GM21526 (cell line): ENCODE measurements around the gene BRD7.

Source experiments
- ATAC-seq: cut with Tn5 transposase; IDR thresholded peaks from one replicate; pipeline ENCODE4 v1.9.1; 2021; ENCODE audit warnings: moderate library complexity; ENCODE audit not compliant: unreplicated experiment, low FRiP score

Gene BRD7

DNA sequence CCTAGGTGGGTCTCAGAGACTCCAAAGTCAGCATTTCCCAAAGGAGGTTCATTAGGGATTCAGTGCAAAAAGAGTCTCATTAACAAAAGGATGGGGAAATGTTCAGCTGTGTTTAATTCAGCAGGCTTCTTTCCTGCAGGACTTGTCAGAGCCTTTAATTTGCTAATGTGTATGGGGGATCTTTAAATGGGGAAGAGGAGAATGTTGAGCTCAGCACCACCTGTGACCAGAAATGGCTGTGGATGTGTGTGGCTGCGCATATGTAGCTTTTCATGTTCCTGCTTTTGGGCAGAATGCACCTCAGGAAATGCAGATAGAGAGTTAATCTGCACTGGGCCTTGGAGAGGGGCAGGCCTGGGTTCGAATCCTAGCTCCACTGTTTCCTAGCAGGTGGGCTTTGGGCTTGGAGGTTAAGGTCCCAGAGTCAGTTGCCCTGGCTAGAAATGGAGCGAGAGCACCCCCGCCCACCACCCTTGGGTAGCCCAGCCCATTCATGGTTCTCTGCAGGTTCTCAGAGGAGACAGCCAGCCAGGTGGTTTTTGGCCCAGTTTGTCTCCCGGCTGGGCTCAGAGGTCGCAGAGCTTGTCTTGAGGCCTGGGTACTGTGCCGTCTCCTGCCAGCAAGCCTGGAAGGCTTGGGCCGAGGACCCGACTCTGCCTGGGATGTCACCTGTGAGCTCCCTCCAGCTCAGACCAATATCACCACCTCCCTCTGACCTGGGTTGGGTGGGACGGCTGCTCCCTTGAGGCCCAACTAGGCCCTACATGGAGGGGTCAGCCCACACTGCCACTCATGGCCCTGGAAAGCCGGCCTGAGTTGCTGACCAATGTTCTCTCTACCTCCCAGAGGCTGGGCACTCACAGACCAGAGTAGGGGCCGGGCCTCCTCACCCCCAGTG lies 93.1 kb downstream of the BRD7 start:
- no peak for ATAC-seq

DNA sequence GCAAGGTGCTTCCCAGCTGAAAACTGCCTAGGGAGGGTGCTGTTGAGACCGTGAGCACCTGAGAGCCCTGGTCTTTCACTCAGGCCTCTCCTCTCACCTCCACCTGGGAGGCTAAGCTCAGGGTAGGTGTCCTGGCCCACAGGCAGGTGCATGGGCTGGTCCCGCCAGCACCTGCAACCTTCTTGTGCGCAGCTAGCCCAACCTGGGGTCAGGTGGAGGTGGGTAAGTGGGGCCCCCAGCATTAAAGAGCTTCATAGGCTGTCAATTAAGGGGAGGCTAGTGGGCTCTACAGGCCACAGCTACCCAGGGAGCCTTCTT lies 93.7 kb downstream of the BRD7 start:
- ATAC-seq = no peak

DNA sequence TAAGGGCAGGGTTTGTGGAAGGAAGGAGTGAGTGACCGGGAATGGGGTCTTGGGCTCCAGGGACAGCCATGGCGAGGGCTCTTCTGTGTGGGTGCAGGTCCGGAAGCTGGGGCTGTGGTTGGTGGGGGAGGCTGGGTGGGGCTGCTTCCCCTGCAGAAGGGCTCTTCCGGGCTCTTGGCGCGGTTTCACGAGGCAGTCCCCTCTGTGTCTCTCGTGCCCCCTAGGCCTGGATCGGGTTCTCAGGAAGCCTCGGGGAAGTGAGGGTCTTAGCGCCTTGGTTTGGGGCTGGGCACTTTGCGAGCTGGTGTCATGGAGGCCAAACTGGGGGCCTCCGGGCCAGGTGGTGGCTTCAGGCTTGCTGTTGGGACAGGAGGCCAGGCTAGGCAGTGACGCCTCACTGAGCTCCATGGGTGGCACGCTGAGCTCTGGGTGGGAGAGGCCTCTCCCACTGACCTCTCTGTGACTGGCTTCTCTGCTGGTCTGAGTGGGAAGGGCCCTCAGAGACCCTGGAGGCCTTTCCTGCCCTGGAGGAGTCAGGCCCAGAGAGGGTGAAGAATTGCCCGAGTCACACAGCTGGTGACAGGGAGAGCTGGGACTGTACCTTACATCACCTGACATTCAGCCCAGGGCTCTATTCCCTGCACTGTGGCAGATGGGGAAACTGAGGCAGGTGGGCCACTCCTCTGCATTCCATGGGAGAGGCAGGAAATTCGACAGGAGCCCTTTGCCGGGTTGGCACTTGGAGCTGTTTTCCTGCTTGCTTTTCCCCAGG lies 94.3 kb downstream of the BRD7 start:
- peak; percentile 43 for ATAC-seq

DNA sequence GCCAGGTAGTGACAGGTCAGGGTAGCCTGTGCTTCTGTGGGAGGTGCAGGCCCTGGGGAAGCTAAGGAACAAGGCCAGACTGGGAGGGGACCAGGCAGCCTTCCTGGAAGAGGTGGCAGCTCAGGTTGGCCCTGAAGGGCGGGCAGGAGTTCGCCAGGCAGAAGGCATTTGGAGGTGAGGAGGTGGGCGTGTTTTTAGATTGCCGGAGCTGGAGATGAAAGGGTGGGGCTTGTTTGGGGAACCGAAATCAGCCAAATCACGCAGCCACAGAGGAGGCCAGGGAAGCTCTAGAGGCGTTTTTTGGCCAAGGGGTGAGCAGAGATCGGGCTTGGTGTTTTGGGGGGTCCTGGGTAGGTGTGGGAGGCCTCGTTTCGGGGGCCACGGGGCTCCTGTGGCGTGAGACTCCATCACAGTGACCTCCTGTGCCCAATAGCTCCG lies 94.9 kb downstream of the BRD7 start:
- peak; percentile 63 for ATAC-seq

DNA sequence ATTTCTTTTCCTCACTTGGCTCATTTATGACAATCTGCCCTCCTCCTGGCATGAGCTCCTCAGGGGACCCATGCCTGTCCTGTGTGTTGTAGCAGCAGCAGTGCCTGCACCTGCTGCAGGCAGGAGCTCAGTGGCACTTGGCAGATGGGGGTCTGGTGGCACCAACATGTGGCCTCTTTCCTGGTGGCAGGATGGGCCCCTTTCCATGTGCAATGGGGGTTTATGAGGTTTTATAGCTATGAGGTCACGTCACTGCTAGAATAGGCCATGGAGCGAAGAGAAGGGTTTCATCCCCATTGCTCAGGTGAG lies 95.5 kb downstream of the BRD7 start:
- no peak for ATAC-seq

DNA sequence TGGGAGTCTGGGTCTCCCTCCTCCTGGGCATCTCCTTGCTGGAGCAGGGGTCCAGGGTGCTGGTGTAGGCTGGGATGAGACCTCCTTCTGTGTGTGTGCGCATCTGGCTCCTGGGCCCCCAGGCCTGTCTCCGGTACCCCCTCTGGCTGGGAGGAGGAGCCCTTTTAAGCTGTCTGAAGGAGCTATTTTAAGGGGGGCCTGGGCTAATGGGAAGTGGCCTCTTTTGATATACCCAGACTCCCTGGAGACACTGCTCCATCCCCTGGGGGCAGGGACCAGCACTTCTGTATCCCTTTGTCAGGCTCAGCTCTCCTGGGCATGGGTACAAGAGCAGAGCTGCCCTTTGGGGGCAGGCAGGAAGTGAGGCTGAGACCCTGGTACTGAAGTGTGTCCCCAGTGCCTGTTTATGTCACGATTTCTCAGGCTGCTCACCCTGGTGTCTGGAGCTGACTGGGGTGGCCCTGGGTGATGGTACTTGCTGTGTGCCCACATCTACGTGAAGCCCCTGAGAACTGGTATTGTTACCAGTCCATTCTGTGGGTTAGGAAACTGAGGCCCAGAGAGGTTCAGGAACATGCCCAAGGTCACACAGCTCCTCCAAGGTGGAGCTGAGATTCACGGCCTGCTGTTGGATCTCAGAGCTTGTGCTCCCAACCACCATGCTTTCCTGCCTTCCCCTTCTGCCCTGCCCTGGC lies 96.0 kb downstream of the BRD7 start:
- no peak for ATAC-seq

DNA sequence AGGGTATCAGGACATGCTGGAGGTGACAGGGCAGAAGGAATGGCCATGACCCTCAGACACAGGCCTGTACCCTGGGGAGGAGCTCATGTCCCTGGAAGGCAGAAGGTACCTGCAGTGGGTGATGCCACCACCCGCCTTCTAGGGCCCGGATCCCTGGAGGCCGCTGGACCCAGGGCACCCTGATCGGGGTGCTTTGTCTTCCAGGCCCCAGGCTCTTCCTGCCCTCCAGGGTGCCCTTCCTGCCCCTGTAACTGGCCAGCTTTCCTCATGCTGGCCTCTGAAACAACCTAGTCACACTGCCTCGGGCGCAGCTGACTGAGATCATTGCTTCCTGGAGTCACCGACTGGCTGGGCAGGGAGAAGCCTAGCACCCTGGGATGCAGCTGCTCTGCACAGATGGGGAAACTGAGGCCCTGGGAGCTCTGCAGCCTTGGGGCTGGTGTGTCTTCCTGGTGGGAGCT lies 96.6 kb downstream of the BRD7 start:
- no peak for ATAC-seq

DNA sequence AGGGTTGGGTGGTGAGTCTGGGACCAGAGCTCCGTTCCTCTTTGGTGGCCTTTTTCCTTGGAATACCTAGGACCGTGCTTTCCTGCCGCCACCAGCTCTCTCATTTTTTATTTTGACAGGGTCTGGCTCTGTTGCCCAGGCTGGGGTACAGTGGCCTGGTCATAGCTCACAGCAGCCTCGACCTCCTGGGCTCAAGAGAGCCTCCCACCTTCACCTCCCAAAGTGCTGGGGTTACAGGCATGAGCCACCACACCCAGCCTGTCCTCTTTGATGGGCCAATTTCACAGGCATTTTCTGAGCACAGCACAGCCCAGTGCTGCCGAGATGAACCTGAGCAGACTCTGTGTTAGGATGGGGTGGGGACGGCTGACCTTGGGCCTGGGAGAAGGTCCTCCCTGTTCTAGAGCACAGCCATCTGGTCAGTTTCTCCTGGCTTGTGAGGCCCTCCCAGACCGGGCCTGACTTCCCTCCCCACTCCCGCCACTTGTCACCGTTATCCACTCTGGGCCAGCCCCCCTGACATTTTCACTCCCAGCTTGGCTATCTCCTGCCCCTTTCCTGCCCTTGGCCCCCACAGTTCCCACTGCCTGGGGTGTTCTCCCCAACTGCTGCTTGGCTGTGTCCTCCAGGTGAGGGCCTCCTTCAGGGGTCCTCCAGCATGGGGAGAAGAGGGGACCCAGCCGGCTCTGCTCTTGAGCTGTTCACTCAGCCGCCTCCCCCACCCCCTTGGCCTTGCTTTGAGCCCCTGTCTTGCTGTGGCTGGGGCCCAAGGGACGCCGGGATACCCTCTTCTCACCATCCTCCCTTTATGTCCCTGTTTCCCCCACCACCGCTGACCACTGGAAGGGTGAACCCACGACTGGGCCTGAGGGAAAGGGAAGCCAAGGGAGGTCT lies 97.4 kb downstream of the BRD7 start:
- no peak for ATAC-seq

DNA sequence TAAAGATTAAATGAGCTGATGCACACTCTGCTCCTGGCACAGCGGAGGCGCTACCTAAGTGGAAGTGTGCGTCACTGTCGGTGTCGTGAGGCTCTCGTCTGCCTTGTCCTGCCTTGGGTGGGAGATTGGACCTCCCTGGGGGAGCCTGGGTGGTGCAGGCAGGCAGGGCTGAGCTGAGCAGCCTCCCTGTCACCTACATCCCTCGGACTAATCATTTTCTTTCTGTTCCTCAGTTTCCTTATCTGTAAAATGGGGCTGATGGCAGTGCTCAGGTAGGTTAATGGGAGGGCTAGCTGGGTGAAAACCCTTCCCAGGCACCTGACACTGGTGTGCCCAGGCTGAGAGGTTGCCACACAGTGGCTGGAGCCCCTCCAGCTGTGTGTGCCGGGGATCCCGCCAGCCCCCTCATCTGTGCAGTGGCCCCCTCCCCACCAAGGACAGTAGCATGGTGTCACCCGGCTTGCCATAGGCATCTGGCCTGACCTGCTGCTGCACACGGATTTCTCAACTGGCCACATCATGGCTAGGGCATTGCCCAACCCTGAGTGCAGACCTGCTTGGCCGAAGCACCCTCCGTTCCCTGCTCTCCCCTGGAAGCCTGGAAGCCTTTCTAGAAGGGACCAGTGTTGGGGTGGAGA lies 98.2 kb downstream of the BRD7 start:
- no peak for ATAC-seq

DNA sequence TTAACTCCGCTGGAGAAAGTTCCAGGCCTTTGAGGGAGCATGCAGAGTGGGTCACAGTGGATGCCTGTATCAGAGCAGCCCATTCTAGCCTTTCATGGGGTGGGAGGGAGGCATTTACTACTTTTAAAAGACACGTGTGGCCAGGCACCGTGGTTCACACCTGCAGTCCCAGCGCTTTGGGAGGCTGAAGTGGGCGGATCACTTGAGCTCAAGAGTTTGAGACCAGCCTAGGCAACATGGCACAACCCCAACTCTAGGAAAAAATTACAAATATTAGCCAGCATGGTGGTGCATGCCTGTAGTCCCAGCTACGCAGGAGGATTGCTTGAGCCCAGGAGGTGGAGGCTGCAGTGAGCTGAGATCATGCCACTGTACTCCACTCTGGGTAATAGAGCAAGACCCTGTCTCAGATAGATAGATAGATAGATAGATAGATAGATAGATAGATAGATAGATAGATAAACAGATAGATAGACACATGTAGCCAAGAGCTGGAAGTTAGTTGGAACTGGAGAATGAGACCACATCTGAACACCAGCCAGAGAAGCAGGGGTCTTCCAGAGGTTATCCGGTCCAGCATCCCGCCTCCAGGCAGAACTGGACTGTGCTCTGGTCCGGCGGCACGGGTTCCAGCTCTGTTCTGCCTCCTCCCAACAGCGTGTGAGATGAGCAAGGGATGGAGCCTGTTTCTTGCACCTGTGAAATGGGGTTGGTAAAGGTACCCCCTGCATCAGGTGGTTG lies 98.8 kb downstream of the BRD7 start:
- ATAC-seq = no peak

DNA sequence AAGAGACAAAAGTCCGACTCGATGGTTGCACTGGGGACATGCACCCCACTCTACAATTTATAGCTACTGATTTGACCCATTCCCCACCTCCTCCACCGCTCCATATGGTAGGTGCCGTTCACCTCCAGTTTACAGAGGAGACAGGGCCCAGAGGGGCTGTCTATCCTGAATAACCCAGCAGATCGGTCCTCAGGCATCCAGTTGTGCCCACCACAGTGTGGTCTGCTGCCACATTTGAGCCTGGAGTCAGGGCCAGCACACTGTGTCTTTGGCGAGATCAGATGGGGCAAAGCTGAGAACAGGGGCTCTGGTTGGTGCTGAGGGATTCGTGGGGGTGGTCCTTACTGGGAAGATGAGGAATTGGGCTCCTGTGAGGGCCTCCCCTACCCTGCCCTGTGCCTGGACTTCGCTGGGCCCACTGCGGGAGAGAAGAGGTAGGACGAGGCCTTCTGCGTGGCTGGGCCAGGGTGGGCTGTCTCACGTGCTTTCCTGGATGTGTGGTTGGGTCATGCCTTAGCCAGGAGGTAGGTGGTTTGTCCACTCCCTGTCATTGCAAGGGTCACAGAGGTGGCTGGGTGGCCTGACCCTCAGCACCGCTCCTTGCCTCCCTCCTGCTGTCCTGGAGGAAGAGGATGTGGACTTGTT lies 99.6 kb downstream of the BRD7 start:
- ATAC-seq = no peak

DNA sequence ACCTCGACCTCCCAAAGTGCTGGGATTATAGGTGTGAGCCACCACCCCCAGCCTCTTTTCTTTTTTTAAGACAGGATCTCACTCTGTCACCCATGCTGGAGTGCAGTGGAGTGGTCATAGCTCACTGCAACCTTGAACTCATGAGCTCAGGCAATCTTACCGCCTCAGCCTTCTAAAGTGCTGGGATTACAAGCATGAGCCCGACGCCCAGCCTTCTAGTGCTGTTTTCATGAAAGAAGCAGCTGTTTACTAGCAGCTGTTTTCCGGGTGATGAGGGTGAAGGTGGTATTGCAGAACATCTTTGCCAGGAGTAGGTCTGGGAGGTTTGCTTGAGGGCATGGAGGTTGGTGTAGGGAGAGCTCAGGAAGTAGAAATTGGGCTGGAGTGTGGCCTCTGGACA lies 100.4 kb downstream of the BRD7 start:
- ATAC-seq = no peak

DNA sequence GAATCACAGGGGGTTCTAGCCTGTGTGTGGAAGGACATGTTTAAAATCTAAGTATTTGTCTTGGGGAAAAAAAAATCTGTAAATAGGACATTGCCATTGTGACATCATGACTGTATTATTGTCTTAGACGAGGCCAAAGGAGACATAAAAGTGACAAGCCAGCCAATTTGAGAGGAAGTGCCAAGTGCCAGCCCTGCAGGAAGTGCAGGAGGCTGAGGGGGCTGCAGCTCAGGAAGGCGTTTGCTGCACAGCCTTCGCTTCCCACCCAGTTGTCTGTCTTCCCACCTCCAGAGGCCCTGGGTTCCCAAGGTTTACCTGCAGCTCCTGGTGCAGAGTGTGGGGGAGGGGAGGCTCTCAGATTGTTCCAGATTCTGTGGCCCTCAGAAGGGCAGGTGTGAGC lies 101.1 kb downstream of the BRD7 start:
- ATAC-seq = no peak

DNA sequence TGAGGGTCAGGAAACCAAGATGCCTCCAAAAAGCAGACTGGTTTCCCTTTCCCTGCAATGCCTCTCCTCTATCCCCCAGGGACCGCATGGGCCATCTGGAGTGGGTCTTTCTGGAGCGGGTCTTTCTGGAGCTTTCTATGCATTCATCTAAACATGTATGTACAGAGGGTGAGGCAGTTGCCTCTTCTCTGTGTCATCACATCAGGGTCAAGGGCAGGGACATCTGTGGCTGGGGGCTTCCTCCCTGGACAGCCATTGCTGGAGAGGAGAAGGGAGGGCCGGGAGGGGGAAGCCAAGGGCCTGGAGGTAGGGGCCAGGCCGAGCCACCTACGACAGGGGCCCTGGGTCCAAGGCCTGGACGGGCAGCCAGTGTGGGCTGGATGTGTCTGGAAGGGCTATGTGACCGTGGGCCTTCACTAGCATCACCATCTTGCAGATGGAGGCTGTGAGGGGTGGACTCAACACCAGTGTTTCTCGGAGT lies 101.6 kb downstream of the BRD7 start:
- ATAC-seq = no peak

DNA sequence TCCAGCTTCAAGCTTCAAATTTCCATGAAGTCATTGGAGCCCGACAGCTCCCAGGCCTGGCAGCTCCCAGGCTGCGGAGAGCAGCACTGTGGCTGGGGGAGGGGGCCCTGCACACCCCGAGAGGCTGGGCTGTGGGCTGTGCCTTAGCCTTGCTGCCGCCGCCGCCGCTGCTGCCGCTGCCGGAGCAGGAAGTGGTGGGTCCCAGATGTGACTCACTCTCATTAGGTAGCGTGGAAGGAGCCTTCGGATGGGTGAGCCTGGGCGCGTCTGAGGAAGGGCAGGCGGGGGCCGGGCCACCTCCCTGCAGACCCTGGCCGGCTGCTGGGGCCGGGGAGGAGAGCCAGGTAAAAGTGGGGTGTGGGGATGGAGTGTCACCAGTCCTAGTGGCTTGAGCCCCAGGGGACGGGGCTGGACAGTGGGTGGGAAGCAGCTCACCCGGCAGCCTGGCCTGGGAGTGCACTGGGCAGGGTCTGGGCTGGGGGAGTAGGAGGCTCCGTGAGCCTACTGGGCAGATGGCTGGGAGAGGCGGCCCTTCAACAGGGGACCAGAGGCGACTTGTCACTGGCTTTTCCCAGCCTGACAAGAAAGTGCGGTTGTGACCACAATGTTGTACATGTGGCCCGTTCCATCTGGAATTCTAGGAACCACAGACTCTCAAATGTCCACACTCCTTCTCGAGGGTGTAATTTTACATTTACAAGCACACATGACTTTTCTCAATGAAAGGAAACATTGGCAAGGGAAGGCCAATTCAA lies 102.3 kb downstream of the BRD7 start, which contains the start of gene ADCY7:
ADCY7 (plus strand) TSS at position 215 of the 755 bp plus-strand sequence. CDS start 21,629 bp downstream, outside the sequence.
- ATAC-seq = peak; percentile 85
